Kidney tubule cell (primary cell): Measurements from ENCODE around the gene MARCO.

ENCODE experiments used
- DNase-seq: peaks from one replicate; pipeline ENCODE4 v3.0.0-alpha.2; 2018; ENCODE audit warnings: low spot score

Gene MARCO

GRCh38 chr2:119040730-119041129, 98.7 kb downstream of the MARCO start:
- no peak for DNase-seq
